Putamen (tissue), 1 donor: ENCODE measurements around the gene CLEC19A.
"Not testable (repeated sequence)": the region's sequence is repeated elsewhere in the genome, so short reads cannot be mapped to it uniquely, and the experiment has no call there.

Experiments used
- DNase-seq: peaks from one replicate; pipeline ENCODE4 v3.0.0-alpha.2; 2016; ENCODE audit warnings: low spot score

The CLEC19A gene

GRCh38 chr16:19286827-19287226 lies 1.3 kb downstream of the CLEC19A start:
- no peak for DNase-seq

GRCh38 chr16:19287241-19287640 lies 1.7 kb downstream of the CLEC19A start:
- no peak for DNase-seq

- no peak for DNase-seq
Measured at GRCh38 chr16:19288872-19289799, 3.6 kb downstream of the CLEC19A start.

GRCh38 chr16:19289811-19290485 lies 4.4 kb downstream of the CLEC19A start:
- no peak for DNase-seq

GRCh38 chr16:19290860-19291259 lies 5.3 kb downstream of the CLEC19A start:
- DNase-seq: no peak

- DNase-seq: peak; percentile 57
Measured at GRCh38 chr16:19291475-19291874, 5.9 kb downstream of the CLEC19A start.

GRCh38 chr16:19292186-19292585 lies 6.7 kb downstream of the CLEC19A start:
- DNase-seq: no peak

- DNase-seq: peak; percentile 67
Measured at GRCh38 chr16:19294156-19294649, 8.7 kb downstream of the CLEC19A start.

- DNase-seq: no peak
Measured at GRCh38 chr16:19295393-19295792, 9.9 kb downstream of the CLEC19A start.

GRCh38 chr16:19297454-19297853 lies 11.9 kb downstream of the CLEC19A start:
- no peak for DNase-seq

- no peak for DNase-seq
Measured at GRCh38 chr16:19299565-19299964, 14.0 kb downstream of the CLEC19A start.

- DNase-seq: no peak
Measured at GRCh38 chr16:19301931-19302330, 16.4 kb downstream of the CLEC19A start.

GRCh38 chr16:19304750-19305149 lies 19.2 kb downstream of the CLEC19A start:
- no peak for DNase-seq

GRCh38 chr16:19305443-19305842 lies 19.9 kb downstream of the CLEC19A start:
- DNase-seq: no peak

- DNase-seq: no peak
Measured at GRCh38 chr16:19307587-19308241, 22.2 kb downstream of the CLEC19A start.

- DNase-seq: no peak
Measured at GRCh38 chr16:19308392-19308791, 22.9 kb downstream of the CLEC19A start.

GRCh38 chr16:19309178-19309577 lies 23.6 kb downstream of the CLEC19A start:
- DNase-seq: no peak

- DNase-seq: no peak
Measured at GRCh38 chr16:19314718-19315425, 29.3 kb downstream of the CLEC19A start.

- DNase-seq: no peak
Measured at GRCh38 chr16:19315889-19316433, 30.4 kb downstream of the CLEC19A start.

- no peak for DNase-seq
Measured at GRCh38 chr16:19316846-19317245, 31.3 kb downstream of the CLEC19A start.

- not testable (repeated sequence) for DNase-seq
Measured at GRCh38 chr16:19321186-19321585, 35.7 kb downstream of the CLEC19A start.

- DNase-seq: no peak
Measured at GRCh38 chr16:19323596-19323995, 38.1 kb downstream of the CLEC19A start.
